Kidney capillary endothelial cell (primary cell): Measurements from ENCODE around the gene CEACAM7.

ENCODE experiments used
- DNase-seq: peaks from one replicate; pipeline ENCODE4 v3.0.0-alpha.2; 2018; ENCODE audit warnings: low spot score

Gene CEACAM7

GRCh38 chr19:41700381-41701195, 12.5 kb upstream of the CEACAM7 start:
- no peak for DNase-seq

GRCh38 chr19:41699968-41700323, 11.9 kb upstream of the CEACAM7 start:
- no peak for DNase-seq

- no peak for DNase-seq
These were observed 11.3 kb upstream of the CEACAM7 start for GRCh38 chr19:41699231-41699967.

- DNase-seq: no peak
These were observed 10.7 kb upstream of the CEACAM7 start for GRCh38 chr19:41698746-41699230.

- no peak for DNase-seq
These were observed 9.3 kb upstream of the CEACAM7 start for GRCh38 chr19:41697198-41697855.

- DNase-seq: no peak
These were observed 8.5 kb upstream of the CEACAM7 start for GRCh38 chr19:41696402-41697197.

GRCh38 chr19:41695745-41696144, 7.7 kb upstream of the CEACAM7 start:
- no peak for DNase-seq

GRCh38 chr19:41694831-41695635, 7.0 kb upstream of the CEACAM7 start:
- DNase-seq: no peak

- DNase-seq: no peak
These were observed 6.1 kb upstream of the CEACAM7 start for GRCh38 chr19:41694196-41694595.

- peak; percentile 7 for DNase-seq
These were observed 3.3 kb upstream of the CEACAM7 start for GRCh38 chr19:41691268-41691970.

- no peak for DNase-seq
These were observed 2.7 kb upstream of the CEACAM7 start for GRCh38 chr19:41690801-41691065.

GRCh38 chr19:41689993-41690800, 2.1 kb upstream of the CEACAM7 start:
- DNase-seq: no peak

- no peak for DNase-seq
These were observed 617 bp upstream of the CEACAM7 start for GRCh38 chr19:41688687-41689086.

GRCh38 chr19:41687419-41687818, 651 bp downstream of the CEACAM7 start:
- no peak for DNase-seq

GRCh38 chr19:41682437-41682836, 5.6 kb downstream of the CEACAM7 start:
- DNase-seq: no peak

- no peak for DNase-seq
These were observed 16.6 kb downstream of the CEACAM7 start for GRCh38 chr19:41671486-41671885.

GRCh38 chr19:41670755-41671154, 17.3 kb downstream of the CEACAM7 start:
- DNase-seq: no peak

GRCh38 chr19:41668315-41668714, 19.8 kb downstream of the CEACAM7 start:
- no peak for DNase-seq

- DNase-seq: no peak
These were observed 22.0 kb downstream of the CEACAM7 start for GRCh38 chr19:41666075-41666474.

- no peak for DNase-seq
These were observed 30.9 kb downstream of the CEACAM7 start for GRCh38 chr19:41657157-41657556.
